Measurements from ENCODE around the gene C13orf46.
A peak's percentile ranks its signal among the peaks of the same experiment; 100 is the strongest.

C13orf46 gene

DNA sequence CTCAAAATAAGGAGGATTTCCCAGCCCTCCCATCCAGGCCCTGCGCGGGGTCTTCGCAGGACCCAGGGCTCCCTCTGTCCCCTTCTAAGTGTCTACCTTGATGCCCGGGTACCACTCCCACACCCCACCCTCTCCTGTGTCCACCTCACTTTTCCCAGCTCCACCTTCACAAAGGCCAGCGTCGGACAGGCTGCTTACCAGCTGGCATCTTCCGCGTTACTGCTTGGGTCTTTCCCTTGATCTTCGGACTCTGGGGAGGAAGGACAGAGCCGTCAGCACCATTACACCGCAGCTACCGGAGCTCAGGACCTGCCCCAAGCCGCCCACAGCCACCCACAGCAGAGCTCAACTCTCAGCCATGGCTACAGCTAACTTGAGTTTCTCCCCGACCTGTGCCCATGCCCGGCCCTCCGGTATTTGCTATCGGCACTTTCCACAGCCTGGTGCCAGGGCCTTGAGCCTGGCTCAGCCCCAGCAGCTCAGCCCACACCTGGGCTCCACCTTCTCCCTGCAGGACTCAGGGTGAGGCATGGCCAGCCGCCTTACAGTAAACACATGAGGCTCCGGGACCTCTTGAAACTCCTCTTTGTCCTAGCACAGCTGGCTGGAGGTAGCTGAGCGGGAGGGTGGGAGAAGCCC is 3.8 kb downstream of the C13orf46 start:
- TF ChIP-seq JUND (IDR thresholded peaks at IDR 0.05; ENCODE audit: low read depth), result no peak
- in situ Hi-C loops (cut with HindIII; ENCODE audit: low pct_unique_long_range_greater_than_20kb, low sequenced_read_pairs), result no loop called here
- DNase-seq (ENCODE audit: low read depth in 1 of 2, low spot score in 1 of 2), result peak; percentile 75 to 86

DNA sequence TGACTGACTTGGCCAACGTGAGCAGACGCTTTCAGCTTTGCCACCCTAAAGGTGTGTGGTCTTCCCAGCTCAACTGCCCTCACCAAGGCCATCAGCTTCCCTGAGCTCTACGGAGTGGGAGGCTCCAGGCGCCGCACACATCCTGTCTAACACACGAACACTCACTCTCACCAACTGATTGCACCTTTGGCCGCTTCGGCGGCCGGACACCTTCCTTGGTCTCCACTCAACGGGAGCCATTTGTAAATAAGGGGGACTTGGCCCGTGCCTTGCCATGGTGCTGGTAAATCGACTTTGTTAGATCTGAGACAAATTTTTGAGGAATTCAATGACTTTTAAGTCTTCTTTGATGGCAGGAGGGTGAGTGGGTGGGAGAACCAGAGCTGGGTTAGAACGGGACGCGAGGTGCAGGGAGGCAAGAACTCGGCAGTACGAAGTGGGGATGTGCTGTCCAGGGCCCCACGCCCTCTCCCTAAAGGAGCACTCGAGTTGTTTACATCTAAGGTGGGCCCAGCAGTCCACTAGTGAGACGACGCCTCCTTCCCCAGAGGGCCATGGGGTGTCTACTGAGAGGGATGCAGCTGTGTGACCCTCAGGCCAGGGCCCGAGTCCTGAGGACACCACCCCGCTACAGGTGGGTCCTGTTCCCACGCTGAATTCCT is 4.4 kb downstream of the C13orf46 start:
- no peak for TF ChIP-seq JUND (IDR thresholded peaks at IDR 0.05; ENCODE audit: low read depth)
- DNase-seq (ENCODE audit: low read depth in 1 of 2, low spot score in 1 of 2), result no peak
- in situ Hi-C loops (cut with HindIII; ENCODE audit: low pct_unique_long_range_greater_than_20kb, low sequenced_read_pairs), result no loop called here

DNA sequence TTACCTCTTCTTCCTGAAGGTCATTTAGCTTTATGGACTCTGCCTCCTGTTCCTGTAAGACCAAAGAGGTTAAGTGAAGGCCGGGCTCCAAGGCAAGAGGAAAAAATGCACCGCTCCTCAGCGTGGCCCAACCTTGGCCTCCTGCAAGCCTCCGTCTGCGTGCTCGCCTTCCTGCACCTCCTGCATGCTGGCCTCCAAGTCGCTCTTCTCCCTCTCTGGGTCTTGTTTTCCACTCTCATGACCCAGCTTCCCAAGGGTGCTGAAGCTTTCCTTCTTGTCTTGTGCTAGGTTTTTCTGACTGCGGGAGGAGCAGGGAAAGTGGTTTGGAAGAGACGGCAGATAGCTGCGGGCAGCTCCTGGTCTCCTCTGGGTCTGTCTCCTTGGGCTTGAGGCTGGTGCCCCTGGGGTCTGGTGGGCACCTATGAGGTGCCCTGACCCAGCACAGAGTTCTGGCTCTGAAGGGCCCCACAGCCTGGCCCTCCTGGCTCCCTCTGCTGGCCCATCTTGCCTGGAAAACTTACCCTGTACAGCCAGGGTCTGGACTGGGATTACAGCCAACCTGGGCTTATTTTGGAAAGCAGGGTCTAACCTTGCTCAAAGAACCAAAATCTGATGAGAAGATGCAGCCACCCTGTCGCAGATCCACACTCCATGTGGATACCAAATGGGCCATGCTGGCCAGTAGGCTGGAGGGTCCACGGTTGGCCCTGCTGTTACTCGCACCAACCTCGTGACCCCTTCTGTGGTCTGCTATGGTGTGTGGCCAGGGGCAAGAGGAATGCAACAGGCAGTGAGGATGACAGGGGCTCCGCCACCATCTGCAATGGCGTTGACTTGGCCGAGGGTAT is 5.2 kb downstream of the C13orf46 start:
- DNase-seq (ENCODE audit: low read depth in 1 of 2, low spot score in 1 of 2), result no peak
- in situ Hi-C loops (cut with HindIII; ENCODE audit: low pct_unique_long_range_greater_than_20kb, low sequenced_read_pairs), result no loop called here
- TF ChIP-seq JUND (IDR thresholded peaks at IDR 0.05; ENCODE audit: low read depth), result no peak

DNA sequence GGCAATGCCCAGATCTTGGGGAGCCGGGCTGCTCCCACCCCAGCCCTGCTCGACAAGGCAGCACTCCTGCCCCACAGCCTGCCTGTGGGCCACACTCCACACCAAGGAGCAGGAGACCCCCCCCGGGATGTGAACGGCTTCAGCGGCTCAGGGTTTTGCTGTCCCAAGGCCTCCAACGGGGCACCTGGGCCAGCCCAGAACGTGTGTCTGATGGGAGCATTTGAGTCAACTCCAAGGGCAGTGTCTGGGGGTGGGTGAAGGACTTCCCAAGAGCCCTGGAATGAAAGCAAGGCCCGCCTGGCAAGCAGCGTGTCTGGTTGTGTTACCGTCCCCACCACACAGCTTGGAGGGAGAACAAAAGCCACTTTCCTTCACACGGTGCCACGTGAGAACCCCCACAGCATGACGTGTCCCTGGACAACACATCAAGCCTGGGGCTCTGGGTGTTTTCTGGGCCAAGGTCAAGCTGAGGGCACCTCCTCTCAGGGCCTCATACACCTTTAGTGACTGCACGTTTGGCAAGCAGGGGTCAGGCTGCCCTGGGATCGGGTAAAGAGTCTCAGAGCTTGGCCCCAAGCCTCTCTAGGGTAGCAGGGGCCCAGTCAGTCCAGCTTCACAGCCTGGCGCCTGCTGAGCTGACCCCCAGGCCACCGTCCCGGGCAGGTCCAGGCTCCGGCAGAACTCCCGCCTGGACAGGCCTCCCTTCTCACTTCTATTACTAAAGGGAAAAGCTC is 6.0 kb downstream of the C13orf46 start:
- DNase-seq (ENCODE audit: low read depth in 1 of 2, low spot score in 1 of 2), result no peak
- TF ChIP-seq JUND (IDR thresholded peaks at IDR 0.05; ENCODE audit: low read depth), result no peak
- in situ Hi-C loops (cut with HindIII; ENCODE audit: low pct_unique_long_range_greater_than_20kb, low sequenced_read_pairs), result no loop called here

DNA sequence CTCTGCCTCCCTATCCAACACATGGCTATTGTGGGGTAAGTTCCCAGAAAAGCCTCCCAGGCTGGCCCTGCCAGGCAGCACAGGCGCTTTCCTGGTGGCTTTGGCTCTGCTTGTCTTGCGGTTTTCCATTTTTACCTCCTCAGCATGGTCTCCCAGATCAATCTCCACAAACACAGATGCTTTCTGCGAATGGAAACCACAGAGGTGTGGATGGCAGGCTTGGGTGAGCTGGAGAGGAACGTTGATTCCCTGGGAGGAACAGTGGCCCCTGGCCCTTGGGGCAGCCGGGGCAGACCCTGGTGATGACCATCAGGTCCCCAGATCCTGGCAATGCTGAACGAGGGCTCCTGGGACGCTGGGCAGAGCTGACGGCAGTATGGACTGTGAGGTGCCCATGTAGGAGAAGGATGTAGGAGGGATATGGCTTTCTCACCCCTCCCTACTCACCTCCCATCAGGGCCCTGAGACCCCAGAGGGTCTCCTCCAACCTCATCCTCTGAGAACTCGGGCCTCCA is 6.6 kb downstream of the C13orf46 start:
- in situ Hi-C loops (cut with HindIII; ENCODE audit: low pct_unique_long_range_greater_than_20kb, low sequenced_read_pairs), result no loop called here
- TF ChIP-seq JUND (IDR thresholded peaks at IDR 0.05; ENCODE audit: low read depth), result no peak
- DNase-seq (ENCODE audit: low read depth in 1 of 2, low spot score in 1 of 2), result no peak

DNA sequence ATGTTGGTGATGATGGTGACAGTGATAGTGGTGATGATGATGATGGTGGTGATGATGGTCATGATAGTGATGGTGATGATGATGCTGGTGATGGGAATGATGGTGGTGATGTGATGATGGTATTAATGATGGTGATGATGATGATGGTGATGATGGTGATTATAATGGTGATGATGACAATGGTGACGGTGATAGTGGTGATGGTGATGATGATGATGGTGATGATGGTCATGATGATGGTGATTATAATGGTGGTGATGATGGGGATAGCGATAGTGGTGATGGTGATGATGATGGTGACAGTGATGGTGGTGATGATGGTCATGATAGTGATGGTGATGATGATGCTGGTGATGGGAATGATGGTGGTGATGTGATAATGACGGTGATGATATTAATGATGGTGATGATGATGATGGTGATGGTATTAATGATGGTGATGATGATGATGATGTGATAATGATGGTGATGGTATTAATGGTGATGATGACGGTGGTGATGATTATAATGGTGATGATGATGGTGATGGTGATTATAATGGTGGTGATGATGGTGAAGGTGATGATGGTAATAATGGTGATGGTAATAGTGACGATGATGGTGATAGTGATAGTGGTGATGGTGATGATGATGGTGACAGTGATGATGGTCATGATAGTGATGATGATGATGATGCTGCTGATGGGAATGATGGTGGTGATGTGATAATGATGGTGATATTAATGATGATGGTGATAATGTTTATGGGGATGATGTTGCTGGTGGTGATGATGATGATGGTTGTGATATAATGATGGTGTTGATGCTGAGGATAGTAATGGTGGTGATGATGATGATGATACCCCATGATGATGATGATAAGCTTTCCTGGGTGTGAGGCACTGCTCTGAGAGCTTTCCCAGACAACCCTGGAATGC is 7.7 kb downstream of the C13orf46 start:
- TF ChIP-seq JUND (IDR thresholded peaks at IDR 0.05; ENCODE audit: low read depth), result no peak
- in situ Hi-C loops (cut with HindIII; ENCODE audit: low pct_unique_long_range_greater_than_20kb, low sequenced_read_pairs), result no loop called here
- no peak for DNase-seq (ENCODE audit: low read depth in 1 of 2, low spot score in 1 of 2)

DNA sequence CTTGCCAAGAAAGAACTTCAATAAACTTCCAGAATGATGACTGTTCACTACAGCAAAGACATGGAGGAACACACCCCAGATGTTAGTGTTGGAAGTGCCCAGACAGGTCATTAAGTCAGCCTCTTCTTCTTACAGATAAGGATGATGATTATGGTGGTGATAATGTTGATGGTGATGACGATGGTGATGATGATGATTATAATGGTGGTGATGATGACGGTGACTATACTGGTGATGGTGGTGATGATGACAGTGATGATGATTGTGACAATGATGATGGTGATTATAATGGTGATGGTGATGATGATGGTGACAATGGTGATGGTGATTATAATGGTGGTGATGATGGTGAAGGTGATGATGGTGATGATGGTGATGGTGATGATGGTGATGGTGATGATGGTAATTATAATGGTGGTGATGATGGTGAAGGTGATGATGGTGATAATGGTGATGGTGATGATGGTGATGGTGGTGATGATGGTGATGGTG is 8.4 kb downstream of the C13orf46 start:
- no peak for DNase-seq (ENCODE audit: low read depth in 1 of 2, low spot score in 1 of 2)
- no peak for TF ChIP-seq JUND (IDR thresholded peaks at IDR 0.05; ENCODE audit: low read depth)
- in situ Hi-C loops (cut with HindIII; ENCODE audit: low pct_unique_long_range_greater_than_20kb, low sequenced_read_pairs), result no loop called here

DNA sequence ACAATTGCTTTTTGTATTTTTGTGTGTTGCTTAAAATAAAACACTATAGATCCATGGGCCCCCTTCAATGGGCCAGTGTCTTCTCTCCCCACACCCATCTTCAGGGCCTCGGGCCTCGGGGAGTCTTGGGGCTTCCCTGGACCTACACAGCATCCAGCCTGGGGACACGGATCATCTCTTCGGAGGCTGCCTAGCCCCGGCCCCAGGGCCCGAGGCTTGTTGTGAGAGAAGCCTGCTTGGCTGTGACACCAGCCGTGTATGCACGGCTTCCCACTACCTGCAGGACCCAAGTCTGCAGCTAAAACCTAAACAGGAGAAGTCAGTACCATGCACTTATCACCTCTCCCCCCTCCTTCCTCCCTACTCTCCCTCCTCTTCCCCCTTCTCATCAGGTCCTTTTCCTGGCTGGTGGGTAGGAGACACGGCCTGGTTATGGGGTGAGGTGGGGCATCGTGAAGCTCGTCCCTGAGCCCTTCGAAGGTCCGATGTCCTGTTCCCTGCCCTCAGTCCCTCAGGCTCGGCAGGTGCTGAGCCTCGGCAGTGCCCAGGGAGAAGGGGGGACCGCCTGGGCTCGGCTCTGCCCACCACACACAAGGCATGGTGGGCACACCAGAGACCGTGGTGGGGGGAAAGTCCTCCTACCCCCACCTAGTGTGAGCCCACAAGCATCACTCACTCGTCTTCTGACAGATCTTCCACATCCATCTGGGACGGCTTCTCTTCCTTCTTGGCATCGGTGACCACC is 9.5 kb downstream of the C13orf46 start:
- in situ Hi-C loops (cut with HindIII; ENCODE audit: low pct_unique_long_range_greater_than_20kb, low sequenced_read_pairs), result no loop called here
- no peak for TF ChIP-seq JUND (IDR thresholded peaks at IDR 0.05; ENCODE audit: low read depth)
- no peak for DNase-seq (ENCODE audit: low read depth in 1 of 2, low spot score in 1 of 2)

DNA sequence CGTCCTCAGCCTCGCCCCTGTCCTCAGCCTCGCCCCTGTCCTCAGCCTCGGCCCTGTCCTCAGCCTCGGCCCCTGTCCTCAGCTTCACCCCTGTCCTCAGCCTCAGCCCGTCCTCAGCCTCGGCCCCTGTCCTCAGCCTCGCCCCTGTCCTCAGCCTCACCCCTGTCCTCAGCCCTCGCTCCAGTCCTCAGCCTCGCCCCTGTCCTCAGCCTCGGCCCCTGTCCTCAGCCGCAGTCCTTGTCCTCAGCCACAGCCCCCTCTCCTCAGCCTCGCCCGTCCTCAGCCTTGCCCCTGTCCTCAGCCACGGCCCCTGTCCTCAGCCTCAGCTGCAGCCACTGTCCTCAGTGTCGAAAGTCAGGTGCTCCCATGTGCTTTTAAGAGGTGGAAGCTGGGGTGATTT is 10.5 kb downstream of the C13orf46 start:
- TF ChIP-seq JUND (IDR thresholded peaks at IDR 0.05; ENCODE audit: low read depth), result no peak
- in situ Hi-C loops (cut with HindIII; ENCODE audit: low pct_unique_long_range_greater_than_20kb, low sequenced_read_pairs), result no loop called here
- DNase-seq (ENCODE audit: low read depth in 1 of 2, low spot score in 1 of 2), result no peak

DNA sequence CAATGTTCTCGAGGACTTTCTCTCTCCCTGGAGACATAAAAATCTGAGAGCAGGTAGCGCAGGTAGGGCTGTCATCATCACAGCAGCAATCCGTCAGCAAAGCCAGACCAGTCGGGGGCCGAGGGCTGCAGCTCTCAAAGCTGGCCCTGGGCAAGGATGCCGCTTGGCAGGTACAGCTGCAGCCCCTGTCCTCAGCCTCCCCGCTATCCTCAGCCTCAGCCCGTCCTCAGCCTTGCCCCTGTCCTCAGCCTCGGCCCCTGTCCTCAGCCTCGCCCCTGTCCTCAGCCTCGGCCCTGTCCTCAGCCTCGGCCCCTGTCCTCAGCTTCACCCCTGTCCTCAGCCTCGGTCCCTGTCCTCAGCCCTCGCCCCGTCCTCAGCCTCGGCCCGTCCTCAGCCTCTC is 10.9 kb downstream of the C13orf46 start:
- no peak for TF ChIP-seq JUND (IDR thresholded peaks at IDR 0.05; ENCODE audit: low read depth)
- in situ Hi-C loops (cut with HindIII; ENCODE audit: low pct_unique_long_range_greater_than_20kb, low sequenced_read_pairs), result no loop called here
- DNase-seq (ENCODE audit: low read depth in 1 of 2, low spot score in 1 of 2), result no peak

DNA sequence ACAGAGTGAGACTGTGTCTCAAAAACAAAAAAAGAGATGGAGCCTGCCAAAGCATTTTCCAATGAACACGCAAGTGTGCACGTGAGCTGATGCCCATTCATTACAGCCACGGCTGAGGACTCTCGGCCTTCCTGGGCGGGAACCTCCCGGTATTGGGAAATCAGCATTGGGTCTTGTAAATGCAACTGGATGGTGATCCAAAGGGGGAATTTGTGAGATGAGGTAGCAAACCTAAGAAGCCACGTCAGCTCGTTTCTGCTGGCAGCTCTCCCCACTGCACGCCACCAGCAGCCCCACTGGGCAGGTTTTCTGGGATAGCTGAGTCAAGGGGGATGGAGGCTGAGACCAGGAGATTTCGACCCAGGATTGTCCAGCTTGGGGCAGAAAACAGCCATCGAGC is 11.5 kb downstream of the C13orf46 start:
- no peak for TF ChIP-seq JUND (IDR thresholded peaks at IDR 0.05; ENCODE audit: low read depth)
- DNase-seq (ENCODE audit: low read depth in 1 of 2, low spot score in 1 of 2), result no peak
- in situ Hi-C loops (cut with HindIII; ENCODE audit: low pct_unique_long_range_greater_than_20kb, low sequenced_read_pairs), result no loop called here
